Hematopoietic multipotent progenitor cell treated with erythropoietin and hydrocortisone succinate and interleukin-3 and kit ligand, for 17 days (in vitro differentiated cells): ENCODE measurements around the gene ASH1L.
"Not testable (repeated sequence)": the region's sequence is repeated elsewhere in the genome, so short reads cannot be mapped to it uniquely, and the experiment has no call there.

ENCODE experiments used
- DNase-seq: peaks from one replicate; pipeline ENCODE4 v3.0.0-alpha.2; 2015; ENCODE audit warnings: low spot score

The ASH1L gene

DNA sequence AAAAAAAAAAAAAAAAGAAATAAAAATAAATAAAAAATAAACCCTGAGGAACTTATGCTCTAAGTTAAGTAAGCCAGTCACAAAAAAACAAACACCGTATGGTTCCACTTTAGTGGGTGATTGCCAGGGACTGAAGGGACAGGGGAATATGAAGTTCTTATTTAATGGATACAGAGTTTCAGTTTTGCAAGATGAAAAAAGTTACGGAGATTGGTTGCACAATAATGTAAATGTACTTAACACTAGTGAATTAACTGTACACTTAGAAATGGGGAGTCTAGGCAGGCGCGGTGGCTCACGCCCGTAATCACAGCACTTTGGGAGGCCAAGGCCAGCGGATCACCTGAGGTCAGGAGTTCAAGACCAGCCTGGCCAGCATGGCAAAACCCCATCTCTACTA lies 111.4 kb downstream of the ASH1L start:
- no peak for DNase-seq

GRCh38 chr1:155442431-155442830 lies 120.2 kb downstream of the ASH1L start:
- not testable (repeated sequence) for DNase-seq

- DNase-seq = no peak
Observed at GRCh38 chr1:155437405-155437804, 125.2 kb downstream of the ASH1L start.

DNA sequence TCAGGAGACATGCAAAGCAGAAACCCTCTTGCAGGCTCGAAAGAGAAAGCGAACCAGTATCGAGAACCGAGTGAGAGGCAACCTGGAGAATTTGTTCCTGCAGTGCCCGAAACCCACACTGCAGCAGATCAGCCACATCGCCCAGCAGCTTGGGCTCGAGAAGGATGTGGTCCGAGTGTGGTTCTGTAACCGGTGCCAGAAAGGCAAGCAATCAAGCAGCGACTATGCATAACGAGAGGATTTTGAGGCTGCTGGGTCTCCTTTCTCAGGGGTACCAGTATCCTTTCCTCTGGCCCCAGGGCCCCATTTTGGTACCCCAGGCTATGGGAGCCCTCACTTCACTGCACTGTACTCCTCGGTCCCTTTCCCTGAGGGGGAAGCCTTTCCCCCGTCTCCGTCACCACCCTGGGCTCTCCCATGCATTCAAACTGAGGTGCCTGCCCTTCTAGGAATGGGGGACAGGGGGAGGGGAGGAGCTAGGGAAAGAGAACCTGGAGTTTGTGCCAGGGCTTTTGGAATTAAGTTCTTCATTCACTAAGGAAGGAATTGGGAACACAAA lies 128.7 kb downstream of the ASH1L start:
- not testable (repeated sequence) for DNase-seq

- not testable (repeated sequence) for DNase-seq
Observed at GRCh38 chr1:155433128-155433830, 129.3 kb downstream of the ASH1L start.

GRCh38 chr1:155424091-155424490 lies 138.5 kb downstream of the ASH1L start:
- no peak for DNase-seq

- no peak for DNase-seq
Observed at GRCh38 chr1:155420788-155421187, 141.8 kb downstream of the ASH1L start.

GRCh38 chr1:155411840-155412239 lies 150.8 kb downstream of the ASH1L start:
- DNase-seq = not testable (repeated sequence)

DNA sequence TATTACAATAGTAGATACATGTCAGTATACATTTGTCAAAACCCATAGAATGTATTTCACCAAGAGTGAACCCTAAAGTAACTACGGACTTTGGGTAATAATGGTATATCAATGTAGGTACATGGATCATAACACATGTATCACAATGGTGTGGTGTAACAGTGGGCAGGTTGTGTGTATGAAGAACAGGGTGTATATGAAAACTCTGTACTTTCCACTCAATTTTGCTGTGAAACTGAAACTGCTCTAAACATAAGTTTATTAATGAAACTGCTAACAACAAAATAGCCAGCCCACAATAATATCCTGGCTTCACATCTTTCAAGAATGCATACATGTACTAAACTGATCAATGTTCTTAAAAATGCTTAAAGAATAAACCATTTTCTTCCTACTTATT lies 151.7 kb downstream of the ASH1L start:
- no peak for DNase-seq

DNA sequence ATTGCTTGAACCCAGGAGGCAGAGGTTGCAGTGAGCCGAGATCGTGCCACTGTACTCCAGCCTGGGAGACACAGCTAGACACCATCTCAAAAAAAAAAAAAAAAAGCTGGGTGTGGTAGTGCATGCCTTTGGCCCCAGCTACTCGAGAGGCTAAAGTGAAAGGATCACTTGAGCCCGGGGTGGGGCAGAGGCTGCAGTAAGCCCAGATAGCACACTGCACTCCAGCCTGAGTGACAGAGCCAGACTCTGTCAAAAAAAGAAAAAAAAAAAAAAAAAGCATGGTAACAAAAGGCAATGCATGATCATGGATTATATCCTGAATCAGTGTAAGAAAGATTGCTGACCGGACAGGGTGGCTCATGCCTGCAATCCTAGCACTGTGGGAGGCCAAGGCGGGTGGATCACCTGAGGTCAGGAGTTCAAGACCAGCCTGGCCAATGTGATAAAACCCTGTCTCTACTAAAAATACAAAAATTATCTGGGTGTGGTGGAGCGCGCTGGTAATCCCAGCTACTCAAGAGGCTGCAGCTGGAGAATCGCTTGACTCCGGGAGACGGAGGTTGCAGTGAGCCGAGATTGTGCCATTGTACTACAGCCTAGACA lies 165.6 kb downstream of the ASH1L start:
- DNase-seq = peak; percentile 65

- no peak for DNase-seq
Observed at GRCh38 chr1:155392898-155393411, 169.6 kb downstream of the ASH1L start.

- no peak for DNase-seq
Observed at GRCh38 chr1:155389826-155390225, 172.8 kb downstream of the ASH1L start.

GRCh38 chr1:155385836-155386235 lies 176.8 kb downstream of the ASH1L start:
- DNase-seq = not testable (repeated sequence)

DNA sequence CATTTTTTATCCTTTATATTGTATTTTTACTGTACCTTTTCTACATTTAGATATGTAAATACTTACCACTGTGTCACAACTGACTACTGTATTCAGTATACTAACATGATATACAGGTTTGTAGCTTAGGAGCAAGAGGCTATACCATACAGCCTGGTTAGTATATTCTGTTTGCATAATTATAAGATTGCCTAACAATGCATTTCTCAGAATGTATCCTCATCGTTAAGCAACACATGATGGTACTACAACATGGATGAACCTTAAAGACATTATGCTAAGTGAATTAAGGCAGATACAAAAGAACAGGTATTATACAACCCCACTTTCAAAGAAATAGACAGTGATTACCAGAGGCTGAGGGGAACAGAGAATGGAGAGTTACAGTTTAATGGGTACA lies 179.2 kb downstream of the ASH1L start:
- DNase-seq = no peak

- DNase-seq = no peak
Observed at GRCh38 chr1:155379631-155380090, 182.9 kb downstream of the ASH1L start.

GRCh38 chr1:155379180-155379579 lies 183.4 kb downstream of the ASH1L start:
- DNase-seq = no peak

- no peak for DNase-seq
Observed at GRCh38 chr1:155360051-155360450, 202.6 kb downstream of the ASH1L start.

- no peak for DNase-seq
Observed at GRCh38 chr1:155352631-155353030, 210.0 kb downstream of the ASH1L start.

DNA sequence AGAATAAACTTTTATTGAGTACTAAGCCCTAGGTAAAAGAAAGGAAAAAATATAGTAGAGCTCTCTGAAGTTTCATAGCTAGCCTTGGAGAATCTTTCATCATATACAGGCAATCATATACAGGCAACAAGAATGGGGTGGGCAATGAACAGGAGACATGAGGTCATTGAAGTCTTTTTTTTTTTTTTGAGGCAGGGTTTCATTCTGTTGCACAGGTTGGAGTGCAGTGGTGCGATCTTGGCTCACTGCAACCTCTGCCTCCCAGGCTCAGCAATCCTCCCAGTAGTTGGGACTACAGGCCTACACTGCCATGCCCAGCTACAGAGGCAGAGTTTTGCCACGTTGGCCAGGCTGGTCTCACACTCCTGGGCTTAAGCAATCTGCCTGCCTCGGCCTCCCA lies 219.8 kb downstream of the ASH1L start:
- no peak for DNase-seq

GRCh38 chr1:155339515-155340097 lies 223.0 kb downstream of the ASH1L start:
- DNase-seq = no peak

GRCh38 chr1:155334962-155335361 lies 227.6 kb downstream of the ASH1L start:
- DNase-seq = no peak

DNA sequence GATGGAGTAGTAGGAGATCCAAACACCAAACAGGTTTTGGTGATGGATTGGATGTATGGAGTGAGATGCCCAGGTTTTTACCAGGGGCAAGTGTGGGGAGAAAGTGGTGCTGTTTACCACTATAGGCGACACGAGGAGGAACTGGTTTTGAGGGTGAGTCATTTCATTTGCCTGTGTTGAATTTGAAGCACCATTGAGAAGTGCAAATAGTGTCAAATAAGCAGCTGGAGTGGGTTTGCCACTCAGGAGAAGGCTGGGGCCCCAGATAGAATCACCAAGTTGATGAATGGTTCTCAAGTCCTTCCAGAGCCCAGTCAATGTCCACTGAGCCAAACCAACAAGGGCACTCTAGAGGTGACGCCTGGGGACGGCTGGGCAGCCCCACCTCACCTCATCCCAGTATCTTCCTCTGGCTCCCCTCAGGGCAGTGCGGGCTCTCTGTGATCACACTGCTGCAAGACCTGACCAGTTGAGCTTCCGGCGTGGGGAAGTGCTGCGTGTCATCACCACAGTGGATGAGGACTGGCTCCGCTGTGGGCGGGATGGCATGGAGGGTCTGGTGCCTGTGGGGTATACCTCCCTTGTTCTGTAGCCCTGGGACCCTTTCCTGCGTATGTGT lies 232.5 kb downstream of the ASH1L start:
- no peak for DNase-seq
